Effector CD8-positive, alpha-beta T cell (primary cell): ENCODE results near the gene FANK1.

ENCODE experiments used
- DNase-seq: peaks from one replicate; lab custom pipeline; 2025; lab: John Stamatoyannopoulos, UW
- total RNA-seq, 4 experiments: gene quantifications; one replicate each; lab custom pipeline; 2026; lab: John Stamatoyannopoulos, UW

FANK1 gene, protein sequence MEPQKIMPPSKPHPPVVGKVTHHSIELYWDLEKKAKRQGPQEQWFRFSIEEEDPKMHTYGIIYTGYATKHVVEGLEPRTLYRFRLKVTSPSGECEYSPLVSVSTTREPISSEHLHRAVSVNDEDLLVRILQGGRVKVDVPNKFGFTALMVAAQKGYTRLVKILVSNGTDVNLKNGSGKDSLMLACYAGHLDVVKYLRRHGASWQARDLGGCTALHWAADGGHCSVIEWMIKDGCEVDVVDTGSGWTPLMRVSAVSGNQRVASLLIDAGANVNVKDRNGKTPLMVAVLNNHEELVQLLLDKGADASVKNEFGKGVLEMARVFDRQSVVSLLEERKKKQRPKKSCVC
- 0.24 to 1.9 (median 0.69) reads per million in 4 experiments for total RNA-seq

DNA sequence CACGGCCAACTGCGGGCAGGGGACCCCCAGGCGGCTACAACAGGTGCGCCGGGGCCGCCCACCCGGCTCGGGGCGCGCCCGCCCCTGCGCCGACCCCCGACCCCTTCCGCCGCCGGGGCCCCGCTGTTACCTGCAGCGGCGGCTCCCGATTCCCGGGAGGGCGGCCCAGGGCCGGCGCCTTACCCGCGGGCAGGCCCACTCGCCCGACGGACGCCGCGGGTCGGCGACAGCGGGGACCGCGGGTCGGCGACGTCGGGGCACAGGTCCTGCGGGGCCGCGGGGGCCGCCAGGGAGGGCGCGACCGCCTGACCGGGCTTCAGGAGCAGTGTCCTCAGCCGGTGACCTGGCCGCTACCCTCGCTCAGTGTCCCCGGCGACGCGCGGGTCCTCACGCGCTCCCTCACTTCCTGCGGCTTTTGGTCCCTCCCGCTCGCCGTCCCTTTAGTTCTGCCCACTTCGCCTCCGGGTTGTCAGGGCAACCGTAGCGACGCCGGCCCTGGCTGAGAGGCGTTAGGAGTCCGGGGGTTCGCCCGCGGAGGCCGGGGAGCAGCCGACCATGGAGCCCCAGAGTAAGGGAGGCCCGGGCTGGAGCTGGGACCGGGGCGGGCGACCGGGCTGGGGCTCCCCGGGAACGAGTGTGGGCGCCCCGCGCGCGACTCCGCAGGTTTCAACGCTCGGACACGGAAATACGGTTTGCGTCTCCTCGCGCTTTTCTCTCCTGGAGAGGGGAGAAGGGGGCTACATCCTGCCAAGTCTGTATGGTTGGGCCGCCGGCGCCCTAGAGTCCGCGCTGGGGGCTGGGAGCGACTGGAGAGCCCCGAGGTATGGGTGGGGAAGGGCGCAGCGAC, at the start of gene FANK1:
TSS of gene FANK1 (plus strand) at position 477 of the 847 bp plus-strand sequence. CDS start at position 556, 79 bp downstream.
- DNase-seq: peak; percentile 55

DNA sequence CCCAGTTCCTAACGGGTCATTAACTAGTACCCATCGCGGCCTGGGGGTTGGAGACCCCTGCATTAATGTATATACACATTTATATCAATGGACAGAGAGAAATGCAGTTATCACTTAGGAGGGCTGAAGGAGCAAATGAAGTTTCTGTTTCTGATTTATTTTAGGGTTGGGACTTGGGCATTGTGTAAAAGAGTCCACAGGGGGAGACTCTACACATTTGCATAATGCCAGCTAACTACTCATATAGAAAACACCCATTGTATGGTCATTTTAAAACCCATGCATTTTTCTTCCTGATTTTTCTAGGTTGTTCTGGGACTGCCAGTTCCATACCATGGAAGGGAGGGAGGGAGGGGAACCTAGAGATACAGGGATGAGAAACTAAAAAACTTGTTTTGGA, 49.5 kb upstream of the FANK1 start:
- DNase-seq: no peak

DNA sequence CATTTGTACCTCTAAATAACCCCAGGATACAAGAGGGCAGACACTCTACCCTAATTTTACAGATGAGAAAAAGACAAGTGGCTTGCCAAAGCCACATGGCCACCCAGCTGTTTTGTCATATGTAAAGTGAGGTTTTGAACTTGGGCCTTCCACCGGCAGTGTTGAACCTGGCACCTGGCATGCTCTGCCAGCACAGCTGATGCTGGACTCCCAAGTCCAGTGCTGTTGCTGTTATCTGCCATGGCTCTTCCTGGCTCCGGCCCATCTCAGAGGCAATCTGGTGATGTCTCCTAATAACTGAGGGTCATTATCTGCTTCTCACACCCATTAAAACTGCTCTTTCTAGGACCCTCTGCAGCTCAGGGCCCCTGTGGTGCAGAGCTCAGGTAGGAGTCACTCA, 48.0 kb upstream of the FANK1 start:
- no peak for DNase-seq

DNA sequence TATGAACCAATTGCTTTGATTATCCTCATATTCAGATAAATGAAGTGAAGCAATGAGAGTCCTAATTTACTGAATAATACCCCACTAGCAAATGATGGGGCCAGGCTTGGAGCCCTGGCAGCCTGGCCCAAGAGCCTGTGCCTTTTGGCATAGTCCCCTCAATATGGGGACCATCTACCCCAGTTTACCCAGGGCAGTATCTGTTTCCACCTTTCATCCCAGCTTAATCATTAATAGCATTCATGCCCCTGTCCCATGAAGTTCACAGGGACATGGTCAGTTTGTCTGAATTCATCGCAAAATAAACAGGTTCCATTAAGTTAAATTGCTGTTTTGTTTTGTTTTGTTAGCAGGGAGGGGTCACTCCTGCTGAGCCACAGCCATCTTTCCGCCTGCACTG, 47.5 kb upstream of the FANK1 start:
- DNase-seq: no peak

DNA sequence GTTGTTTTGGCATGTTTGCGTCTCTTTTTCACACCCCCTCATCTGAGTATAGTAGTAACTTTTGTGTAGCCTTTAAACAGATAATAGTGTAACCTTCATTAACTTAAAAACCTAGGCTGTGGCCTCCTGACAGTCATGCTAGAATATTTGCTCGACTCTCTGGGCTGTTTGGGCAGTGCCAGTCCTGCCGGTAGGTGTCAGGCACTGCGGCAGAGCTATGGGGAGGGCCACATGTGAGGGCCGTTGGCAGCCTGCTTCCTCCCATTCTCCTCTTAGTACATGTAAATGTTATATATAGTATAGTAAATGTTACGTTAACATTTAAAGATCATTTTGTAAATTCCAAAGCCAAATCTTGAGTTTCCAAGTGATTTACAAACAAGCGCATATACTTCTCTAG, 46.9 kb upstream of the FANK1 start:
- no peak for DNase-seq

DNA sequence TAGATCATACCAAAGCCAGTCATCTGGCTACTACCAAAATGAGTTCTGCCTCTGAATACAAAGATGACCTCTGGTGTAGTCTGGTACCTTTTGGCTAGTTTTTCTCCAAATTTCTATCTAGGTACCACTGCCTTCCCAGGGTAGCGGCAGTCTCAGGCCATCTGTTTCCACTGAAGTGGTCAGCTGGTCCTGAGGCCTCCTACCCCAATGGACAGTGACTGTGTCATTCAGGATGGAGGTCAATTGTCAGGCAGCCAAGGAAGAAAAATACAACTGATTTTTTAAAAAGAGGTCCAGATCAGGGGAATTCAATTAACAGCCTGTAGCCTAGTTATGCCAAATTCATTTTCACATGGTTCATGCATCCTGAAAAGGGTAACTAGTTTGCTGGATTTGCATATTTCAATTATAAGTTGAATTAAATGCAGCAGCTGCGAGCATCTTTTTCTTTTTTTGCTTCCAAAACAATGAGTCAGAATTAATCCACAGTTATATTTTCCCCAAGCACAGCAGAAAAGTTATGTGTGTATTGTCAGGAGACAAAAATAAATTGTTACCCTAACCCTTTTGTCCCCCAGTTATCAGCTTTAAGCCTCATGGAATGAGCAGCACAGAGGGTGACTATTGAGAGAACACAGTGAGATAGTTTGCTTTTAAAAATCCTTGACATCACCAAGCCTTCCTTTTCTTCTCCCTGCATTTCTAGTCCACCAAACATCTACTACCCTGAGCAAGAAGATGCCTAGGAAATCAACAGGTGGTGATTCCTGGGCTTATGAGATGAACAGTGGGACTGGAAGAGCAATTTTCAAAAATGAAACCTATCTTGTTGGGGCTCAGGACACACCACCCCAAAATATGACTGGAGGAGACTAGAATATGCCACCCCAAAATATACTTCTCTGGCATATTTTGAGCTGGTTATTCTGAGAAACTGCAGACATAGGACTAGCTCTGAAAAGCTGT, 45.3 kb upstream of the FANK1 start:
- DNase-seq: no peak

DNA sequence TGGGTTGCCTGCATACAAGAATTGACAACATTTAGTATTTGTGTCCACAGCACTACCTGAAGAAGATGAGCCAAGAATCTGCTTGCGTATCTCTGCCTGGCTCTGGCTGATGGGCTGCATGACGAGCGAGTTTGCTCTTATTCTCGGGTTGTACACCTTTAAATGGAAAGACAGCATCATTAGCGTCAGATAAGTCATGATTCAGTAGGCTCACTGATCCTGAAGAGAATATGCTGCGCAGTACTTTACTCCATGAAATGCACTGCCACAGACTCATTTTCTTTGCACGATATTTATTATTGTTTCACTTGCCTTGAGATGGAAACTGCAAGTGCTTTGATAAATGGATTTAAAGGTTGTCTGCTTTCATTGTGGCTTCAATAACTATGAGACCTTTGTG, 43.9 kb upstream of the FANK1 start:
- DNase-seq: no peak

DNA sequence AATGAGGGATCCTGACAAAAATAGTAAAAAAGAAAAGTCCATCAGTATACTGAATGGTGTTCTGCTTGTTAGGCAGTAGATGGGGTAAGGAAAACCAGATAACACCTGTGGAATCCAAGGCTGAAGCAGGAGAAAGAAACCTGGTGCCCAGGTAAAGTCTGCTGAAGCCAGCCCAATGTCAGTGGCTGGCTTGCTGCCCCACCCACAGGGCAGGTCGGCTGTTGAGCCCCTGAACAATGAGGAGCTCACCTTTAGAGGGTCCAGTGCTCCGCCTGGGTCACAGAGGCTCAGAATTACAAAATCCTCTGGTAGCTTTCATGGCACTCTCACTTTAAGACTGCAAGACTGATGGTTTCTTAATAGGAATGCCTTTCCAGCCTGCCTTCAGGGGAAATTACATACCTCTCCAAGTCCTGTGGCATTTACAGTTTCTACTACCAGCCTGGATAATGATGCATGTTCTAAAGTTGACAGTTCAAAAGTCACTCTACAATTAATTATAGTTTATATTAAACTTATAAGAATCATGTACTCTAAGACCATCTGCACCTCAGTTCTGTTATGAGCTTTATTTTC, 39.1 kb upstream of the FANK1 start:
- DNase-seq: no peak

DNA sequence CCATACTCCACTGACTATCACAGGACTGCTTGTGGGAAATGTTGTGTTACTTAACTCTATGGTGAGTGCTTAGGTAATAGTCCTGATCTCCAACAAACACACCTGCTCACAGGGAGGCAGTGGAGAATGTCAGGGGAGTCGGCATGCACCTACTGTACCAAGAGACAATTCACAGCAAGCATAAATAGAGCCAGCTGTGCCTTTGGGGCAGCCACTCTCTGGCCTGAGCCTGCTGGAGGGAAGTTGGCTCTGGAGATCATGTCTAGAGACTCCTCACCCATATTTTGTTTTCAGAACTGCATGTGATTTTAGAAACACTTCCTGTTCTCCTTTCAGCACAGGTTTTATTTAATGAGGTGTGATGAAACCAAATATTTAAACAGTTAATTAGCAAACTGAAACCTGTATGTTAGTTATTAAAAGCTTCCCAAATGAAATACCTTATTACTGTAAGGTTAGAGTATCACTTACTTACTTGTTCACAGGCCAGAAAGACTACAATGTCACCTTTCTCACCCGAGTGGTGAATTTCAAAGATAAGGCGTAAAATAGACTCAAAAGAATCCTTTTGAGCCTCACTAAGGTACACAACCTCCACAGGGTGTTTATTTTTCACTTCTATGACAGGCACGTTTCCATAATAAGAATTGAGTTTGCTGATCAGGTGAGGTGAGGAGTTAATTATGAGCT, 37.1 kb upstream of the FANK1 start:
- no peak for DNase-seq

DNA sequence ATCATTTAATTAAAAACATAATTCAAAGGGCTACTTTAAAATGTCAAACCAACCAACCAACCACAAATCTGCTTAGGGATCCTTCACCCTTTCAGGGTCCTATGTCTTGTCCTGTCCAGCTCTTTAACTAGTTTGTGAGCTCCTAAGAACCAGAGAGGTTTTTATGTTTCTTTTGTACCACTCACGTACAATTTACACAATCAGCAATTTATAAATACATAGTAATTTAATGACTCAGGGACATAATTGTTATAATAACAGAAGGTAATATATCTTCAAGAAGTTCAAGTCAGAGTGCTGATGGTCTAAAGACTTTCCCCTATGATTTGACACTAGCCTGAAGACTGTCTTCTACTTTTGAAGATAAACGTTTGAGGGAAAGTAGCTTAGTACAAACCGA, 31.2 kb upstream of the FANK1 start:
- no peak for DNase-seq

DNA sequence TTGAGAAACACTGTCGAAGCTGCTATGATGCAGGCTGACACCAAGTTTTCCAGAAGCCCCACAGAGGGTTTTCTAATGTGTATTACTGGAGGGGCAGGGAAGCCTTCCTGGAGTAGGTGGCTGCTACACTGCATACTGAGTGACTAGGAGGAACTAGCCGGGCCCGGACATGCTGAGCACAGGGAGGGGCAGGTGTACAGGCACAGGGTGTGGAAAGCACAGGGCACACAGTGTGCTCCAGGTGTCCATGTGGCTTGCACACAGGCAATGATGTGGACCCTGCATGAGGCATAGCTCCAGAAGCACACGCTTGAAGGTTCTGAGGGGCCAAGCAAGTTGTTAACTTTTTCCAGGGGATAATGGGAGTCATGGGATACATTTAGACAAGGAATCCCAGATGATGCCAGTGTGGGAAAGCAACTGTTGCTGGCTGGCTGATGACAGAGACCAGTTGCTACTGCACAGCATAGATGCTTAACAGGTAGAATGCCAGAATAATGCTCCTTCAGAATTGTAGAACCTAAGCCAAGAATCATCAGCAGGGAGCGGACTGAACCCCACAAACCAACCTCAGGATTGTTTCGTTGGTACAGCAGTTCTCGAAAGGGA, 29.8 kb upstream of the FANK1 start:
- DNase-seq: no peak

DNA sequence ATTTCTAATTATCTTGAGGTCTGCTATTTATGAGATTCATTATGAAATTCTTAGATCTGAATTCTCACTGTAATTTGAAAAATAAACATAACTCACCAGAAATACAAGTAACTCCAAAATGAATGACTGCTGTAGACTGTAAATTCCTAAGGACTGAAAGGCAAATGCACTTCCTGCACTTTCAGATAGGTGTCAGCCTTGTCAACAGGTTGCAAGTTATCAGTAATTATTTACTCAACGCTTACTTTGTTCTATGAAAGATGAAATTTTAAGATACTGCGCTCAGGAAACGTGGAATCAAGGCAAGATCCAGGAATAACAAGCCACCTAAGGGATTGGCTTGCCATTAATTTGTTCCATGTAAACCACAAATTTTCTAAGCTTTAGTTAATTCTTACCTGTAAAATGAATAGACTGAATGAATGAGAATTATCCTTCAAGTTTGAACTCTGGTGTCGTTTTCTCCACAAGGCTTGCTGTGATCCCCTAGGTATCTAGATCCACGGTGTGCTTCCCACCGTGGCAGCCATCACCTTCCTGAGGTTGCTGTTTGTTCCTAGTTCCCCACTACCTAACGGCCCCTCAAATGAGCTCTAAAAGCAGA, 27.9 kb upstream of the FANK1 start:
- DNase-seq: no peak

DNA sequence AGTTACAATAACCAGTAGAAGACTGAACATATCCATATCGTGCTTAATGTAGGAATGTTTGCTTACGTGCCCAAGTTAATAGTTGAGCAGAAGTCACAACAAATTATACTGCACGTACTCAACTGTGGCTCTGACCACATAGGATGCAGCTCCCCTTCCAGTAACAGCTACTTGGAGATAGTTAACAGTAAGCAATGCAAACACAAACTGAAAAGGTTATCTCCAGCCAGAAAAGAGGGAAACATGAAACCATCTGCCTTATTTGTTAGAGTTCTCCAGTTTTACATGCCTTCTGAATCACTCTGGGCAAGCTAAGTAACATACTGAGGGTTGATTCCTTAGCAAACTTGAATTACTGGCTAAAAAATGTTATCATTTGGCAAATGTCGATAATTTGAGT, 25.0 kb upstream of the FANK1 start:
- no peak for DNase-seq

DNA sequence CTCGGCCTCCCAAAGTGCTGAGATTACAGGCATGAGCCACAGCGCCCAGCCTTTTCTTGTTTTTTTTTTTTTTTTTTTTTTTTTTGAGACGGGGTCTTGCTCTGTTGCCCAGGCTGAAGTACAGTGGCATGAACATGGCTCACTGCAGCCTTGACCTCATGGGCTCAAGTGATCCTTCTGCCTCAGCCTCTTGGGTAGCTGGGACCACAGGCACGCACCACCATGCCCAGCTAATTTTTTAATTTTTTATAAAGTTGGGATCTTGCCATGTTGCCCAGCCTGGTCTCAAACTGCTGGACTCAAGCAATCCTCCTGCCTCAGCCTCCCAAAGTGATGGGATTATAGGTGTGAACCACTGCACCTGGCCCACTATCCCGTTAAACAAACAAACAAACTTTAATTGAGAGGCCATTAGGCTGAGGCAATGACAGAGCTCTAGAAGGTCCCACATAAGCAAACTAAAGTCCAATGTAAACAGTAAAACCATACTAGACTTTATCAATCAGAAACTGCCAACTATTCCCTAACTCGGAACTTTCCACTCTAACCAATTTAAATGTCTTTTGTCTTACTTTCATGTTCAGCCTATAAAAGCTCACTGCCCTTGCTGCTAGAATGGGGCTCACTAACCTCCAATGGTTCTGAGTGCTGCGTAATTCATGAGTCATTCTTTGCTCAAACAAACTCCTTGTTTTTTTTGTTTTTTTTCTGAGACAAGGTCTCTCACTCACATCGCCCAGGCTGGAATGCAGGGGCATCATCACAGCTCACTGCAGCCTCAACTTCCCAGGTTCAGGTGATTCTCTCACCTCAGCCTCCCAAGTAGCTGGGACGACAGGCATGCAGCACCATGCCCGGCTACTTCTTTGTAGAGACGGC, 17.2 kb upstream of the FANK1 start:
- no peak for DNase-seq

DNA sequence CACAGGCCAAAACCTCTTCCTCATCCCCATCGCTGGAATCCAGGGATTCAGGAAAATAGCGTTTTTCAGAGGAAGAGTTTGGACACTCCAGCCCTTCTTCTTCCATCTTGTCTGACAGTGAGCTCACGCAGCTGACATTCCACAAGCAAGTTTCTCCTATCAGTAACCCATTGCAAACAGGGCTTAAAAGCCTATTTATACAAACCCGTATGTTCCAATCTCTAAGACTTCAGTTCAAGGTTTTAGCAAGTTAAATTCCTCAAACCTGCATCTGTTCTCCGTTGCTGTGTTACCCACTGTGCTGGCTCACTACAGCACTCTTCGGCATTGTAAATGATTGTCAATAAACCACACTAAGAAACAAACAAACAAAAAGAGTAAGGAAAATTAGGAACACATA, 15.6 kb upstream of the FANK1 start:
- DNase-seq: no peak

DNA sequence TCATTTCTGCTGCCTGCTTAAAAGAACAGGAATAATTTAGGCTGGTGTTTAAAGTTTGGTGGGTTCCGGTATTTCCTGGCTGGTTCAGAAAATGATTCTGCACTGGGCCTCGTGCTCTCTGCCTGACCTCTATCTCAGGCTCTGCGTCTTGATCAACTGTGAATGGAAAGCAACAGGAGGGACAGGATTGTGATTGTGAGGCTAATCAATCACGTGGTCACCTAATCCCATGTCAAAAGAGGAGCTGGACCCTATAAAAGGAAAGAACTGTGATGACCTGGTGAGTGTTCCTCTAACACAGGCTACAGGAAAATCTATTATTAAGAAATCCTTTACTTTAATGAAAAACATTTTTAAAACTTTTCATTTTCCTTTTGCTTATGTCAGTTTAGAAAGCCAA, 15.2 kb upstream of the FANK1 start, which contains the start of gene DHX32:
TSS of gene DHX32 (minus strand) at position 101 of the 400 bp plus-strand sequence. CDS start 468 bp downstream, outside the sequence.
- DNase-seq: no peak

DNA sequence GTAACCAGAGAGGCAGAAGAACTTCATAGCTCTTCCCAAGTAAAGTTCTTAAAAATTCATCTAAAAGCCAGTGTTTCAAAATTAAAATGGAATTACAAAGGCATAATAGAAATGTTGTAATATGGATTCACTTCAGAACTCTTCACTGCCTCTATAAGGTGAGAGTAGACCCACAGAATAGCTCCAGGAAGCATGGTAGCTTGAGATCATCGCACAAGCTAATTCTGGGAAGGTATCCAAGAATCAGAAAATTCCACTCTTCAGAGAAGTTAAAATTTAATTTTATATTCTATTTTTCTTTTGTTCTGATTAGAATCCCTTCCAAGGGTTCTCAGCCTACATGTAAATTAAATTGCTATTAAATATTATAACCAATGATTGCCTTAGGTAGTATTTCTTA, 13.8 kb upstream of the FANK1 start:
- DNase-seq: no peak

DNA sequence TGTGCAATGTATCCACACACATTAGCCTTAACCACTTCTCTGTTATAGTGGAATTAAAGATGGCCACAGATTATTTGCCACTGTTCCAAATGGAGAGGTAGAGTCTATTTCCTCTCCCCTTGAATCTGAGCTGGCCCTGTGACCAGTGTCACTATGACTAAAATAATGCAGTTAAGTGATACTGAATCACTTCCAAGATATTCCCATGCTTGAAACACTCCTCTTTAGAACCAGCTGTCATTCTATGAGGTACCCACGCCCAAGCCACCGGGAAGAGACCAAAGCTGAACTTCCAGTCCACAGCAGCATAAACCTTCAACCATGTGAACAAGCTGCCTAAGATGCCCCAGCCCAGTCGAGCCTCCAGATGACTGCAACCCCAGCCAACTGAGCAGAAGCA, 13.2 kb upstream of the FANK1 start:
- DNase-seq: no peak

DNA sequence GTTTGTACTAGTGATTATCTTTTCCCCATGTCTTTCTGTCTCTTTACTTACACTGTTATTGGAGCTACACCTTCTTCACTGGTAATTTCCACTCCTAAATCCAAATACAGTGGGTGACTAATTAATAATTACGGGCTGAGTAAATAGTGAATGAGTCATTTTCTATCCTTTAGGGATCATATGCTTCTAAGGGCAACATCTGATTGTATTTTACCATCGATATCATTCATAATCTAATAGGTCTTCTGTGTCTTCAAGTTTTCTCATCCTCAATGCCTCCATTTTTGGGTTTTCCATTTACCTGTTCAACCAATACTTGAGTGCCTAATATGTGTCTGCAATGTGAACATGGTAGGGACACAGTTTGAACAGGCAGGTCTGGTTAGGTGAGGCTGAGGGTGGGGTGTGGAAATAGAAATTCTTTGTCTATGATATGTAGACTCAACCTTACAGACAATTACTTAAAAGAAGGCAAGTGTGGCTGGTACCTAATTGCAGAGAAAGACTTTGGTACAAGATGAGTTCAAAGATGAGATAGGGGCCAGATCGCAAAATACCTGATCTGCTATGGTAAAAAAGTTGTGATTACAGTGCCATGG, 9.4 kb upstream of the FANK1 start:
- no peak for DNase-seq
